NCI-H526 (cell line): ENCODE data around the gene WDR18.

ENCODE experiments used
- DNase-seq, 2 experiments: peaks; one replicate each; lab custom pipeline; 2025; lab: John Stamatoyannopoulos, UW

The WDR18 gene

GRCh38 chr19:991932-992669 is 8.0 kb downstream of the WDR18 start:
- DNase-seq = no peak

DNA sequence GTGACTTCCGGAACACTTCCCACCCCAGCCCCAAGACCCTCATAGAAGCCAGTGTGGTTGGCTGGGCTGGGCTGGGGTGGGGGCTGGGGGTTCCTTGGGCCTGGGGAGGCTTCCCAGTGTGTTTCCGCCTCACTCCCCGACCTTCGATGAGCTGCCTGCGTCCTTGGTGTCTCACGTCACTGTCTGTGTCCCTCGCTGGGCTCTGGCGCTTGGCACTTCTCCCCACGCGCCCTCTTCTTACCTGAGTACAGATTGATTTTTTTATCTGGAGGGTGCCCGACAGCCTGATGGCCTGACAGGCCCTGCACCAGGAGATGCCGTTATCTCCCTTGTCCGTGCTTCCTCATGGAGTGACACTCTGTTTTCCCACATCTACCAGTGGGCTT is 8.5 kb downstream of the WDR18 start:
- DNase-seq = no peak

GRCh38 chr19:993361-993830 is 9.3 kb downstream of the WDR18 start:
- no peak for DNase-seq

GRCh38 chr19:993831-994393 is 9.8 kb downstream of the WDR18 start:
- DNase-seq = no peak

- DNase-seq = no peak
These were observed 10.4 kb downstream of the WDR18 start for GRCh38 chr19:994516-994915.

- no peak for DNase-seq
These were observed 11.1 kb downstream of the WDR18 start for GRCh38 chr19:995051-995827.

- peak in 1 of 2 experiments; percentile 34 for DNase-seq
These were observed 12.1 kb downstream of the WDR18 start for GRCh38 chr19:996051-996838.

GRCh38 chr19:998064-998463 is 13.9 kb downstream of the WDR18 start:
- DNase-seq = no peak

DNA sequence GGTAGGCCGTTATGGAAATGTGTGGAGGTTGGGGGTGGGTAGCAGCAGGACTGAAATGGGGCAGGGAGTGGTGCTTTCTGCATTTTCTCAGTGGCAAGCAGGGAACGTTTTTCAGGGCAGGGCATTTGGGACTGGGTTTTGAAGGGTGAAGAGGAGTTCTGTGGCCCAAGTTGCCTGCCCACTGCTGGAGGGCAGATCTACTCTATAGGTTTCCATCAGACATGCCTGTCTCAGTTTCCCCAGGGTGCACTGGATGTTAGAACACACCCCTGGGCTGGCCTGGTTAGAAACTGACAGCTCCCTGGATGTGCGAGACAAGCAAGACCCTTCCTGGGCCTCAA is 15.2 kb downstream of the WDR18 start:
- DNase-seq = no peak

DNA sequence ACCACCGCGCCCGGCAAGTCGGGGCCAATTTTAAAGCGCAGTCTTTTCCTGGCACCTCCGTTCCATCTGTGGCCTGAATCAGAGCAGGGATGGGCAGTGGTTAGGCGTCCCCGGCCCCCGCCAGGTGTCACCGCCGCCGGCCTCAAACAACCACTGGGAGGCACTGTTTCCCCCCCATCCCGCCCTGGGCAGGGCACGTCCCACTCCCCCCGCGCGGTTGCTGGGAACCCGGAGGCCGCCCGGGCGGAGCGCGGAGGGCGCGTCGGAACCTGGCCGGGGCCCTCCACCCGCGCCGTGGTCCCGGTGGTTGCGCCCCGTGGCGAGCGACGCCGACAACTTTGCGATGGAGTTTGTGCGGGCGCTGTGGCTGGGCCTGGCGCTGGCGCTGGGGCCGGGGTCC is 15.9 kb downstream of the WDR18 start, which contains the start of gene GRIN3B:
TSS of gene GRIN3B (plus strand) at position 325 of the 400 bp plus-strand sequence. CDS start at position 344, 19 bp downstream.
- DNase-seq = peak; percentile 26 to 82

GRCh38 chr19:1000591-1001537 is 16.7 kb downstream of the WDR18 start:
- no peak for DNase-seq

- DNase-seq = peak in 1 of 2 experiments; percentile 50
These were observed 17.5 kb downstream of the WDR18 start for GRCh38 chr19:1001538-1002166.

DNA sequence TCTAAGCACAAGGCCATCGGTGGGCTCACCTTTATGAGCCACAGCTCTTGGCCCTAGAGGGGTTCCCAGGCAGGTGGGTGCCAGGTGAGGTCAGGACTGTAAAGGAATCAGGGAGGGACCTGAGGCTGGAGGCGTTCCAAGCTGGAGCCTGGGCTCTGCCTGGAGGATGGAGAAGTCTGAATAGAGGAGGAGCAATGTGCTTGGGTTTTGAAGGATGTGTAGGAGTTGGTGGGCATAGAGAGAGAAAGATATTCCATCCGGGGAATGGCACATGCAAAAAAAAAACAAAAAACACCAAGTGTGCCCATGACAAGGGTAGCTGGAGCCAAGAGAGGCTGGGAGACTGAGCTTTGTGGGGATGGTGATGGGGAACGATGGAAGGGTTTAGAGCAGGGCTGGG is 18.5 kb downstream of the WDR18 start:
- DNase-seq = no peak

GRCh38 chr19:1003283-1003682 is 19.1 kb downstream of the WDR18 start:
- DNase-seq = no peak

DNA sequence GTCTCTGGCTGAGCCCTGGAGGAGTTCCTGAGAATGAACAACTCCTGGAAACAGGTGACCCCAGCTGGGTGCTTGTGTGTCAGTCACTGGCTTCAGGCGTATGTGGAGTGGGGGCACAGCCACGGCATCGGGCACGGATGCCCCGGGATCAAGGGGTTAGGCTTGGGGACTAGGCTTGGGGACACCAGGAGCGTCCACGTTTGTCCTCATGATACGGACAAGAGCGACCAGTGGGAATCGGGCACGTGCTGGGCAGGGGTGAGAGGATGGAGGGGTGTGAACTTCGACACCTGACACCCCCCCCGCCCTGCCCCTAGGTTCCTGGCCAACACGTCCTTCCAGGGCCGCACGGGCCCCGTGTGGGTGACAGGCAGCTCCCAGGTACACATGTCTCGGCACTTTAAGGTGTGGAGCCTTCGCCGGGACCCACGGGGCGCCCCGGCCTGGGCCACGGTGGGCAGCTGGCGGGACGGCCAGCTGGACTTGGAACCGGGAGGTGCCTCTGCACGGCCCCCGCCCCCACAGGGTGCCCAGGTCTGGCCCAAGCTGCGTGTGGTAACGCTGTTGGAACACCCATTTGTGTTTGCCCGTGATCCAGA is 20.2 kb downstream of the WDR18 start:
- no peak for DNase-seq

- no peak for DNase-seq
These were observed 20.9 kb downstream of the WDR18 start for GRCh38 chr19:1004803-1005664.

DNA sequence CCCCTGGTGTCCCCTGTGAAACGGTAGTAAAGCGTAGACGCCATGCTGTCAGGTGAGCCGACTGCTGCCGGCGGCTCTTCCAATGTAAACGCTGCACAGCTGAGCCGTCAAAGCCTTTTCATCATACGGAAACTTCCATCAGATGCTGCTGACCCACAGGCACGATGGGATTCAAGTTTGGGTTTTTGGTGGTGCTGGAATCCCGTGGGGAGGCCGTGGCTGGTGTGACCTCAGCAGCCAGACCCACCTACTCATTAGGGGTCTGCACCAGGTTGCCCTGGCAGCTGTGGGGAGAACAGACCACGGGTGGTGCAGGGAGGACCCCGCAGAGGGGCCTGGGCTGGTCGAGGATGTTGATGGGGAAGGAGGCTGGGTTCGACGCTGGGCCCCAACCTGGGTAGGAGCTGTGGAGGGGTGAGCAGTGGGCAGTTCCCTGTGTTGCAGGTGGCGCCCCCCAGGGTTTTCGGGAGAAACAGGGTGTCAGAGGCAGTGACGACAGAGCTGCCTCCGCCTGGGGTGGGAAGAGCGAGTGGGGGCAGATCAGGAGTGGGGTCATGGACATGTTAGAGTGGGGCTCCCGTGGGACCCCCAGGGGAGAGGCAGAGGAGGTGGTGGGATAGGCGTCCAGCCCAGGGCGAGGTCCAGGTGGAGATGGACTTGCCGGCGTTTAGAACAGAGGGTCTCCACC is 22.7 kb downstream of the WDR18 start:
- no peak for DNase-seq

DNA sequence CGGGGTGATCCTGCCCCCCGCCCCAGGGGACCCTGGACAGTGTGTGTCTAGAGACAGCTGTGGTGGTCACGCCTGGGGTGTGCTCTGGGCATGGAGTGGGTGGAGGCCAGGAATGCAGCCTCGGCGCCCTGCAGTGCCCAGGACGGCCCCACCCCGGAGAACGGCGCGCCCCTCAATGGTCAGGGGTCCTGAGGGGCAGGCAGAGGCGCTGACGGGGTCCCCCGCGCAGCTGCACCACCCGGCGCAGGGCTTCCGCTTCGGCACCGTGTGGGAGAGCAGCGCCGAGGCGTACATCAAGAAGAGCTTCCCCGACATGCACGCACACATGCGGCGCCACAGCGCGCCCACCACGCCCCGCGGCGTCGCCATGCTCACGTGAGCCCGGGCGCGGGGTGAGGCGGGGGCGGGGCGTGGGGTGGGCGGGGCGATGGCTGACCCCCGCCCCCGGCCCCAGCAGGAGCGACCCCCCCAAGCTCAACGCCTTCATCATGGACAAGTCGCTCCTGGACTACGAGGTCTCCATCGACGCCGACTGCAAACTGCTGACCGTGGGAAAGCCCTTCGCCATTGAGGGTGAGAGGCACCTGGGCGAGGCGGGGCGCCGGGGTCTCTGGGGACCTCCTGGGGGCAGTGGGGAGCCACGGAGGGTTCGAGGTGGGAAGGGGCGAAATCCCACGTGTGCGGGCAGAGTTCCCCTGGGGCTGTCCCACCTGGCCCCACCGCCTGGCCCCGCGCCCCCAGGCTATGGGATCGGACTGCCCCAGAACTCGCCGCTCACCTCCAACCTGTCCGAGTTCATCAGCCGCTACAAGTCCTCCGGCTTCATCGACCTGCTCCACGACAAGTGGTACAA is 23.5 kb downstream of the WDR18 start:
- no peak for DNase-seq
